Stimulated activated CD8-positive, alpha-beta memory T cell treated with anti-CD3 and anti-CD28 coated beads, Interleukin-12 subunit alpha, Interleukin-12 subunit beta, amount 100 ng/mL, for 1 hour (primary cell): ENCODE measurements around the gene HCFC1R1.
"Not testable (repeated sequence)": the region's sequence is repeated elsewhere in the genome, so short reads cannot be mapped to it uniquely, and the experiment has no call there.

Source experiments
- DNase-seq: peaks from one replicate; pipeline ENCODE4 v3.0.0-alpha.2; 2020; ENCODE audit warnings: low read depth

The HCFC1R1 gene, protein sequence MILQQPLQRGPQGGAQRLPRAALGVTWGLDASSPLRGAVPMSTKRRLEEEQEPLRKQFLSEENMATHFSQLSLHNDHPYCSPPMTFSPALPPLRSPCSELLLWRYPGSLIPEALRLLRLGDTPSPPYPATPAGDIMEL

DNA sequence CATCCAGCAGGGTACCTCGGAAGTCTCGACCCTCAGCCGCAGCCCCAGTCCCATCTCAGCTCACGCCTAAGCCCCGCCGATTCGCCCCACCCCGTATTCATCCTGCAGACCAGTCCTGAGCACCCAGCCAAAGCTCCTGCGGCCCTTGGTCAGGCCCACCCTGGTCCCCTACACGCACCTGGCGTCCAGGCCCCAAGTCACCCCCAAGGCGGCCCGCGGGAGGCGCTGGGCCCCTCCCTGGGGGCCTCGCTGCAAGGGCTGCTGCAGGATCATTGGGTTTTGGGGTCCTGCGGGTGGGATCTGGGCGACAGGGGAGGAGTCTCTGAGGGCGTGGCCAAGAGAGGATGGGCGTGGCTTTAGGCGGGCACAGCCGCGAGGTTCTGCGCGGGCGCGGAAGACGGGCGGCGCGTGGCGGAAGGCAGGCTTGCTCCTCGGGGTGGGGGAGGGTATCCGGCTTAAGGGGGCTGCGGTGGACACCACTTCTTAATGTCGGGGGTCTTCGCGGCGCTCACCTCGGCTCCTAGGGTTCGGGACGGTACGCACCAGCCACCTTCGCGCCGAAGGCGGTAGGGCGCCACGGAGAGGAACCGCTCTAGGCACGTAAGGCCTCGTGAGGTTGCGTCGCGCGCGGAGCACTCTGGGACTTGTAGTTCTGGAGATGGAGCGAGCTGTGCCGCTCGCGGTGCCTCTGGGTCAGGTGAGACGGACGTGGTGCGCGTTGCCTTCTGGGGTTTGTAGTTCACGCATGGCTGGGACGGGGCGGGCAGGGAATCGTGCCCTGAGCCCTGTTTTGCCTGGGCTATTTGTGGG lies at the start of gene HCFC1R1, which contains the start of gene THOC6:
TSS of gene HCFC1R1 (minus strand) at position 274 of the 810 bp plus-strand sequence. CDS start at position 273, 1 bp downstream.
TSS of gene THOC6 (plus strand) at position 367 of the 810 bp plus-strand sequence. CDS start at position 659, 292 bp downstream.
- peak; percentile 90 for DNase-seq

DNA sequence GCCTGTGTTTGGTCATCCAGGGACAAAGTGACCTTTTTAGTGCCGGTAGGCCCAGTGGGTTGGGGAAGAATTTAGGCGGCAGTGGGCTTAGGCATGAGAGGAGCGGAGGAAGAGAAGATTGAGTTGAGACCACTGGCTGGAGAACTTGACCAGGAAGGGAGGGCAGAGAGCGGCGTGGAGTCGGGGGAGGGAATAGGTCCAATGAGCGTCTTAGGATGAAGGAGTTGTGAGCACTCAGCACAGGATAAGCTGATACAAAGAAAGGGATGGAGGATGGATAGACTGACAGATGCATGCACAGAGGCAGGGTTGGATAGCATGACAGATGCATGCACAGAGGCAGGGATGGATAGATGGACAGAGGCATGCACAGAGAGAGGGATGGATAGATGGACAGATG lies 49.7 kb upstream of the HCFC1R1 start:
- no peak for DNase-seq

DNA sequence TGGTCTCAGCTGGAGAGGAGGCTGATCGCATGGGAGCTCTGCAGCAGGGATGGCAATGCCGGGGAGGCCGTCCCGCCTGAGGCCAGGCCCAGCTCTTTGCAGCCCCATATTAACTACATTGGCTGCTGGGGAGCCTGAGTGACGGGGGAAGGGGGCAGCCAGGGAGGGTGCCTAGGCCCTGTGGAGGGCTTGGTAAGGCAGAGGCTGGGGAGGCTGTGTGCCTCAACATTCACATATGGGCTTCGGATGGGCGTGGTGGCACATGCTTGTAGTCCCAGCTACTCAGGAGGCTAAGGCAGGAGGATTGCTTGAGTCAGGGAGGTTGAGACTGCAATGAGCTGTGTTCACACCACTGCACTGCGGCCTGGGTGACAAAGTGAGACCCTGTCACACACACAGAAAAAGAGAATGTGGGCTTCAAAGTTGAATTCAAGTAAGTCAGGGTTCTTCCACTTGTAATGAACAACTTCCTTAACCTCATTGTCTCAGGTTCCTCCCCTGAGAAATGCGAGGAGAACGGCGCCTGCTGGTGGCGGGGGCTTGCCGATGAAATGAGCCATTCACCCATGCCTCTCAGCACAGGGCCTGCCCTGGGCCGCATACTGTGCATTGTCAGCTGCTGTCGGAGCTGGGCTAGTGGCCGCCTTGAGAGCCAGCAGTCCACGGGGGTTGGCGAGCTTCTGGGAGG lies 49.0 kb upstream of the HCFC1R1 start:
- not testable (repeated sequence) for DNase-seq

DNA sequence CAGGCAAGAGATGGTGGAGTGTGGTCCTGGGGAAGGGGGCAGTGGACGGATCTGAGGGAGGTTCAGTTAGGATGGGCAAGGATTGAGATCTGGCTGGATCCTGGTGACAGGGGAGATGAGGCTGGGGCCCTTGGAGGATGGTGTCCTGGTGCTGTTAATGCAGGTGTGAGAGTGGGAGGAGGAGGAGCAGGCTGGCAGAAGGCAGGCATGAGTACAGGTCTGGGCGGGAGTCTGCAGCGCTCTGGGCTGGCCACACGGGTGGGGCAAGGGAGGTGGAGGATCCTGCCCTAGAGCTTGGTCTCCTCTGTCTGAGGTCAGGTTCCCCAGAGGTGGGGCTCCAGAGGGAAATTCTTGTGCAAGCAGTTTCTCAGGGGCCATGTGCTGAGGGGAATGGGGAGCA lies 48.4 kb upstream of the HCFC1R1 start:
- DNase-seq: not testable (repeated sequence)

DNA sequence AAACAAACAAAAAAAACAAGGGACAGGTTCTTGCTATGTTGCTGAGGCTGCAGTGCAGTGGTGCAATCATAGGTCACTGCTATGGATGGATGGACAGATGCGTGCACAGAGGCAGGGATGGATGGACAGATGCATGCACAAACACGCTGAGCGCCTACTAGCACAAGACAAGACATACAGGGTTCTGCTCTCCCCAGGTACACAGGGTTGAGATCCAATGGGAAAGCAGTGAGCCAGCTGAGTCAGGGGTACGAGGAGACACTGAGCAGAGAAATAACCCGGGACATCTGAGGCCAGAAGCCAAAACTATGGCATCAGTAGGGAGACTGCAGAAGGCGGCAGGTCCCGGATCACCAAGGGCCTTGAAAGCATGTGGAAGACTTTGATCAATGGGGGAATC lies 47.9 kb upstream of the HCFC1R1 start:
- no peak for DNase-seq

DNA sequence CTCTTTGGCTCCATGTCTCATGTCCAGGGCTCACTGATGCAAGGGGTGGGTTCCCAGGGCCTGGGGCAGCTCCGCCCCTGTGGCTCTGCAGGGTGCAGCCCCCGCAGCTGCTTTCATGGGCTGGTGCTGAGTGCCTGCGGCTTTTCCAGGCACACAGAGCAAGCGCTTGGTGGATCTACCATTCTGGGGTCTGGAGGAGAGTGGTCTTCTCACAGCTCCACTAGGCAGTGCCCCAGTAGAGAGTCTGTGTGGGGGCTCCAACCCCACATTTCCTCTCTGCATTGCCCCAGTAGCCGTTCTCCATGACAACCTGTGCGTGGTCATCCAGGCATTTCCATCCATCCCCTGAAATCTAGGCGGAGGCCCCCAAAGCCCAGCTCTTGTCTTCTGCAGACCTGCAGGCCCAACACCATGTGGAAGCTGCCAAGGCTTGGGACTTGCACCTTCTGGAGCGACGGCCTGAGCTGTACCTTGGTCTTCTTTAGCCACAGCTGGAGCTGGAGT lies 46.9 kb upstream of the HCFC1R1 start:
- DNase-seq: no peak

DNA sequence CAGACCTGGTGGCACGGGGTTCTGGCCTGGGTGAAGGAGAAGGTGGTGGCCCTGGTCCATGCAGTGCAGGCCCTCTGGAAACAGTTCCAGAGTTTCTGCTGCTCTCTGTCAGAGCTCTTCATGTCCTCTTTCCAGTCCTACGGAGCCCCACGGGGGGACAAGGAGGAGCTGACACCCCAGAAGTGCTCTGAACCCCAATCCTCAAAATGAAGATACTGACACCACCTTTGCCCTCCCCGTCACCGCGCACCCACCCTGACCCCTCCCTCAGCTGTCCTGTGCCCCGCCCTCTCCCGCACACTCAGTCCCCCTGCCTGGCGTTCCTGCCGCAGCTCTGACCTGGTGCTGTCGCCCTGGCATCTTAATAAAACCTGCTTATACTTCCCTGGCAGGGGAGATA lies 45.4 kb upstream of the HCFC1R1 start:
- not testable (repeated sequence) for DNase-seq

DNA sequence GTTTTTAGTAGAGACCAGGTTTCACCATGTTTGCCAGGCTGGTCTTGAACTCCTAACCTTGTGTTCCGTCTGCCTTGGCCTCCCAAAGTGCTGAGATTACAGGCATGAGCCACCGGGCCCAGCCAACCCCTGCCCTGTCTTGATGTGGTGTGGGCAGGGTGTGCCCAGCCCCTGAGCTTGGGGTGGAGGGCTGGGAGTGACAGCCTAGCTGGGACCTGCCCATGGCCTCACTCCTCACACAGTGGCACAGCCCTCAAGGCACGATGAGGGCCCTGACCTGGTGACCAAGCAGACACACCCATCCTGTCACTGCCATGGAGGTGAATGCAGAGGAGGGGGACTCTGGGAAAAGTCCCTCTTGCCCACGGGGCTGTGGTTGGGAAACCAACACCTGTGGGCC lies 44.7 kb upstream of the HCFC1R1 start:
- no peak for DNase-seq

DNA sequence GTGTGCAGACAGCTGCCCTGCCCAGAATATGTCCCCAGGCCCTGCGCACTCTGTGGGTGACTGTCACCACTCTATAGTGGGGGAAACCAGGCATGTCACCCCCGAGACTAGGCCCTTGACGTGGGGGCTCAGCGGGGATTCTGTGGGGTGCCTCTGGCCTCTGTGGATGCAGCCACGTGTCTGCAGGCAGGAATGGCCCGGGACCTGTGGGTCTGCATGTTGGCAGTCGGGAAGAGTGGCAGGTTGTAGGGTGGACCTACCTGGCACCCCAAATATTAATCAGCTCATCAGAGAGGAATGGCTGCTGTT lies 42.7 kb upstream of the HCFC1R1 start:
- DNase-seq: no peak

DNA sequence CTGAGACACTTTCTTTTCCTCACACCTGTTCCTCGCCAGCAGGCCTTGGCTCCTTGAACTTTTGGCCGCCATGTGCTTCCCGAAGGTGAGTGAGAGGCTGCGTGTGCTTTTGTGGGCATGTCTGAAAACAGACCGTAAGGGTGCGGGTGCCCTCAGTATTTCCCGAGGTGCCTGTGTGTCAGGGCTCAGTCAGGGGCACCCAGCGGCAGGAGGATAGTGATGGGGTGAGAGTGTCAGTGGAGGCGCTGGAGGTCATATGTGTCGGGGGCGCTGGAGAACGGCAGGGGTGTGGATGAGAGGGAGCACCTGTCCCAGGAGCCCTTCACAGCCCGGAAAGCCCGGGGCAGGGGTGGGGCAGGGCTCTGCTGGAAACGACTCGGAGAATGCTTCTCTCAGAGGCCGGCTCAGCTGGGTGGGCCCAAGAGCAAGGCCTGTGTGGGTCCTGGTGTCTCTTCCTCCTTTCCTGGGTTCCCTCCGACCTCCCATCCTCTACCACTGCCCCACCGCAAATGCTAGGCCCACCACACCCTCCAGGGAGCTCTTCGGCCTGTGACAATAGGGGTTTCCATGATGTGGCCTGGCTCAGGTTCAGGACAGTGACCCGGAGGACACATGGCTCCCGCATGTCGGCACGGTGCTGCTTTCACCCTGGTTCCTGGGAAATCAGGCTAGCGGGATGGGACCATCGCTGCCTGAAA lies 42.1 kb upstream of the HCFC1R1 start:
- DNase-seq: no peak

DNA sequence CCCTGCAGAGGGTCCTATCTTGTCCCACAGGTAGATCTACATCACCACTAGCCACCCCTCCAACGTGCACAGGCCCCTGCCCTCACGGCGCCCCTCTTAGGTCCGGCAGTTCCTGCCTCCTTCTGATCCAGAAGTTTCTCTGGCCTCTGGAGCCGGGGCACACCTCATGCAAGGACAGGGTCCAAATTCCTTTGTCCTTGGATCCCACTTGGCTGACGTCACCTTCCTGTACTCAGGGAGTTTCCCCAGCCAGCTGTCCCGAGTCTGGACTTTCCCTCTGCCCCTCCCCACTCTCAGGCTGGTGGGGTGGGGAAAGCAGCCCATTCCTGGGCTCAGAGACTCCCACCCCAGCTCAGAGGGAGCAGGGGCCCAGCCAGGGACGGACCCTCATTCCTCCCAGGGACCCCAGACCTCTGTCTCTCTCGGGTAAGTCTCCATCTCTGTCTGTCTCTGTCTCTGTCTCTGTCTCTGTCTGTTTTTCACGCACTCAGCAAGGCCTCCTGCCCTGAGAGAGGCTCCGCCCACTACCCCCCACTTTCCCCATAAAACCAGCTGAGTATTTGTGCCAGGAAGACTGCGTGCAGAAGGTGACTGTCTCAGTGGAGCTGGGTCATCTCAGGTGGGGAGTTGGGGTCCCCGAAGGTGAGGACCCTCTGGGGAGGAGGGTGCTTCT lies 41.5 kb upstream of the HCFC1R1 start, which contains the start of gene IL32:
TSS of gene IL32 (plus strand) at position 572 of the 673 bp plus-strand sequence. CDS start 172 bp downstream, outside the sequence.
- DNase-seq: peak; percentile 51

DNA sequence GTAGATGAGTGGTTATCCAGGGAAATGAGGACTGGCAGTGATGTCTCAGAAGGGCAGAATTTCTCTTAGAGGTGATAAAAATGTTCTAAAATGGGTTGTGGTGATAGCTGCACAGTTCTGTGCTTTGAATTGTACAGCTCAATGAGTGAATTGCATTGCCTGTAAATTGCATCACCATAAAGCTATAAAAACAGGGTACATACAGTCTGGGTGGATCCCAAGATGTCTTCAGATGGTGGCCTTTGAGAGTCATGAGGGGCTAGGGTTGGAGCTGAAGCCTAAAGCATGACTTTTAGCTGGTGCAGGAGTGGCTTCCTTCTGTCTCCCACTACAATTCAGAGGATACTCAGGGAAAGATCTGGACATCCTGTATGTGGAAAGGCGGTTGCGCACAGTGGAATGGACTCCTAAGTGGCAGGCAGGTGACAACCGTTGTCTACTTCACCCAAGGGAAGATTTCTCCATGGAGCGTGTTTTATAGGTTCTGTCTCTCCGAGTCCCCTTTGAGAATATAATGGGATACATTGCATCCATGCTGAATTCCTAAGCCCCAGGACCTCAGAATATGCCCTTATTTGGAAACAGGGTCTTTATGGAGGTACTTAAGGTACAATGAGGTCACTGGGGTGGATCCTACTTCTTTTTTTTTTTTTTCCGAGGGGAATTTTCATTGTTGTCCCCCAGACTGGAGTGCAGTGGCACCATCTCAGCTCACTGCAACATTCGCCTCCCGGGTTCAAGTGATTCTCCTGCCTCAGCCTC lies 40.1 kb upstream of the HCFC1R1 start:
- no peak for DNase-seq

DNA sequence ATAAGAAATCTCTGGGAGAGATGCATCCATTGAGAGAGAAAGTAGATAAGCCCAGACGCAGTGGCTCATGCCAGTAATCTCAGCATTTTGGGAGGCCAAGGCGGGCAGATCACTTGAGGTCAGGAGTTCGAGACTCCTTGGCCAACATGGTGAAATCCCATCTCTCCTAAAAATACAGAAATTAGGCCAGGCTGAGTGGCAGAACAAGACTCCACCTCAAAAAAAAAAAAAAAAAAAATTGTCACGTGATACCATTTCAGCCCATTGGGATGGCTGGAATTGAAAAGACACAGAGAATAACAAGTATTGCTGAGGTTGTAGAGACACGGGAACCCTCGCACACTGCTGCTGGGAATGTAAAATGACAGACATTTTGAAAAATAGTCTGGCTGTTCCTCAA lies 38.8 kb upstream of the HCFC1R1 start:
- DNase-seq: no peak

DNA sequence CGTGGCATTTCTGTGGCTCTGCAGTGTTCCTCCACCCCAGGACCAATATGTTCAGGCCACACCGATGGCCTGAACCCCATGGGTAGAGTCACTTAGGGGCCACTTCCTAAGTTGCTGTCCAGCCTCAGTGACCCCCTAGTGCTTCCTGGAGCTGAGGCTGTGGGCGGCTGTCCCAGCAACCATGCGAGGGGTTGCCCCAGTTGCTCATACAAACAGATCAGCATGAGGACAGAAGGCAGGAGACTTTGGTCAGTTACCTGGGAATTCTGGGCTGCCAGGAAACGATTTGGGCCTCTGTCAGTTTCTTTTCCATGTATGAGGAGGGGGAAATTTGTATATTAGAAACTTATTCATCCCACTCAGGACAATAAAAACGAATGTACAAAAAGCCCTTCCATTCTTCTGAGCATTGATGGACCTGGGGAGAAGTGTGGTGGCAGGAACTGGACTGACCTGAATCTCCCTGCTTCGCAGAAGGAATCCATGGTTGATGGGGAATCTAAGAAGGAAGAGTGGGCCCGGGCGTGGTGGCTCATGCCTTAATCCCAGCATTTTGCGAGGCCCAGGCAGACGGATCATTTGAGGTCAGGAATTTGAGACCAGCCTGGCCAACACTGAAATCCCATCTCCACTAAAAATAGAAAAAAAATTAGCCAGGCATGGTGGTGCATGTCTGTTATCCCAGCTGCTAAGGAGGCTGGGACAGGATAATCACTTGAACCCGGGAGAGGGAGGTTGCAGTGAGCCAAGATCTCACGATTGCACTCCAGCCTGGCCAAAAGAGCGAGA lies 36.8 kb upstream of the HCFC1R1 start:
- DNase-seq: no peak

DNA sequence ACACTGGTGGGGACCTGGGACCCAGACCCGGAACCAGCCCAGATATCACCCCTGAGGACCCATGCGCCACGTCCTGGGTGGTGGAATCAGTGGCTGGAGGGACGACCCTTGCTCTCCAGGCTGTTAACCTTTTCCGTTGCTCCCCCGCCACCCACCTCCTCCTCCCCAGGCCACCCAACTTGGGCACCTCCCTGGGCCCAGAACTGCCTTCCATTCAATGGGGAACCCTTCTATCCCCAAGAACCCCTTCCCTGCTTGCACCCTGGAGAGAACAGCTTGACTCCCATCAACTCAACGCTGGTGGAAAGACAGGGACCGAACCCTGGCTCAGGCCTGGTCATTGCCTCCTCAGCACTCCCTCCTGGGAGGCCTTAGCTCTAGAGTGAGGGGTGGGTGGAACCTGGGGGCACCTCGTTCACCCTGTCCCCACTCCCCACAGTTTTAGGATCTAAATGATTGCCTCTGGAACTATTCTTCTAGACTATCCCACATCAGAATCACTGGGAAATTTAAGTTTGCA lies 36.0 kb upstream of the HCFC1R1 start:
- DNase-seq: no peak

DNA sequence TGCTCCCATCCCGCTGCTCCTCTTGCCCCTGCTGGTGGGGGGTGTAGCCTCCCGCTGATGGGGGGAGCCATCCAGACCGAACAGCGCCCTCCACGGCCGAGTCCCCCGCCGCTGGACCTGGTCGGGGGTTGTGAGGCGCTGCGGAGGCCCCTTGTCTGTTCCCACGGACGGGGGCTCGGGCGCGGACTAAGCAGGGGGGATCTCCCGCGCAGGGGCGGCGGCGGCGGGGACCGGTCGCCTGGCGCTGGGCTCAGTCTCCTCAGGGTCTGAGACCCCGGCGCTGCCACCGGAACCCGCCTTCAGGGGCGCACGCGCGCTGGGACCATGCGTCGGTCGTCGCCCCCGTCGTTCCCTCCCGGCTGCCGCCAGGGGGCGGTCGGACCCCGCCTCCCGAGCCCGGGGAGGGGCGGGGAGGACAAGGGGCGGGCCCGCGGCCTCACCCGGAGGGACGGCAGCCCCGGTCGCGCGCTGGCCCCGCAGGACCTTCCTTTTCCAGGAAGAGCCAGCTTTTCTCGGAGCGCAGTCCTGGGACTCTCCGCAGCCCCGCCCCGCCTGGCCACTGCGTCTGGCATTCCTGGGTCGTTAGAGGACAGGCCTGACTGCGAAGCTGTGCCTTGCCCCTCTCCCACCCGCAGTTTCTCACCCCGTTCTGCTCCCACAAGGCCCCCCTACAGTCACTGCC lies 35.4 kb upstream of the HCFC1R1 start:
- peak; percentile 77 for DNase-seq

DNA sequence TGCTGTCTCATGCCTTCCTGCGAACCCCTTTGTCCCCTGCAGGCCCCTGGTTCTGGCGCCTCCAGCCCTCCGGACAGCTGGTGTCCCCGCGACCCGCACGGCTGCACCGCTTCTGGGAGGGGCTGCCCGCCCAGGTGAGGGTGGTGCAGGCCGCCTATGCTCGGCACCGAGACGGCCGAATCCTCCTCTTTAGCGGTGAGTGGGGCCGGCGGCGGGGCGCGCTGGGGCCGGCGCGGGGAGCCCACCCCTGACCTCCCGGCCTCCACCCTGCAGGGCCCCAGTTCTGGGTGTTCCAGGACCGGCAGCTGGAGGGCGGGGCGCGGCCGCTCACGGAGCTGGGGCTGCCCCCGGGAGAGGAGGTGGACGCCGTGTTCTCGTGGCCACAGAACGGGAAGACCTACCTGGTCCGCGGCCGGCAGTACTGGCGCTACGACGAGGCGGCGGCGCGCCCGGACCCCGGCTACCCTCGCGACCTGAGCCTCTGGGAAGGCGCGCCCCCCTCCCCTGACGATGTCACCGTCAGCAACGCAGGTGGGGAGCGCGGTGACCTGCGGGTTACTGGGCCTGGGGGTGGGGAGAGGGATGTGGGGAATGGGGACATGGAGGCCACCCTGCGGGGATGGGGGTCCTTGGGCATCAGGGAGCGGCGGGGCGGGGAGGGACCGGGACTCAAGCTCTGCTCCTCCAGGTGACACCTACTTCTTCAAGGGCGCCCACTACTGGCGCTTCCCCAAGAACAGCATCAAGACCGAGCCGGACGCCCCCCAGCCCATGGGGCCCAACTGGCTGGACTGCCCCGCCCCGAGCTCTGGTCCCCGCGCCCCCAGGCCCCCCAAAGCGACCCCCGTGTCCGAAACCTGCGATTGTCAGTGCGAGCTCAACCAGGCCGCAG lies 34.6 kb upstream of the HCFC1R1 start:
- DNase-seq: no peak
